GM21423 (cell line): ENCODE results near the gene PANK2.
"Not testable (repeated sequence)": the region's sequence is repeated elsewhere in the genome, so short reads cannot be mapped to it uniquely, and the experiment has no call there.

Experiments used
- ATAC-seq: cut with Tn5 transposase; IDR thresholded peaks from one replicate; pipeline ENCODE4 v1.9.1; 2021; ENCODE audit warnings: mild to moderate bottlenecking, moderate library complexity; ENCODE audit not compliant: unreplicated experiment

PANK2 gene

DNA sequence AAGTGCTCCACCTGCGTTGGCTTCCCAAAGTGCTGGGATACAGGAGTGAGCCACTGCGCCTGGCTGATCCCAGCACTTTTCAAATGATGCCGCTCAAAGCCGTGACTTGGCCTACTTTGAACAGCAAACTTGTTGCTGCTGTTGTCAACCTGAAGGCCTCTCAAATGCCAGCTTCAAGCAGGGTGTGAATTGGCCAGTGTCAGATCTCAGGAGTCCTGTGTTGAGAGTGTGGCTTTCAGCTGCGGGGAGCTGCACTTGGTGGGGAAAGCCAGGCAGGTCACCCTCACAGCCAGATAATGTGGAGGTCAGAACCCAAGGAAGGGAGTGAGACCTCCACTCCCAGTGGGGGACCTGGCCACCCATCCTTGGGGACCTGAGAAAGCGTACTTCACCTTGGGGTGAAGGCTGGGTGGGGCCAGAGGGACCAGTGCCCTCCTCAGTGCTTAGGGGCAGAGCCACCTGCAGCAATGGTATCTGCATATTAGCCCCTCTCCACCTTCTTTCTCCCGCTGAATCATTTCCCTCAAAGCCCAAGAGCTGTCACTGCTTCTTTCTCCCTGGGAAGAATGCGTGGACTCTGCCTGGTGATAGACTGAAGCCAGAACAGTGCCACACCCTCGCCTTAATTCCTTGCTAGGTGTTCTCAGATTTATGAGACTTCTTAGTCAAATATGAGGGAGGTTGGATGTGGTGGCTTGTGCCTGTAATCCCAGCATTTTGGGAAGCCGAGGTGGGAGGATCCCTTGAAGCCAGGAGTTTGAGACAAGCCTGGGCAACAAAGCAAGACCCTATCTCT lies 19.1 kb upstream of the PANK2 start:
- ATAC-seq = no peak

DNA sequence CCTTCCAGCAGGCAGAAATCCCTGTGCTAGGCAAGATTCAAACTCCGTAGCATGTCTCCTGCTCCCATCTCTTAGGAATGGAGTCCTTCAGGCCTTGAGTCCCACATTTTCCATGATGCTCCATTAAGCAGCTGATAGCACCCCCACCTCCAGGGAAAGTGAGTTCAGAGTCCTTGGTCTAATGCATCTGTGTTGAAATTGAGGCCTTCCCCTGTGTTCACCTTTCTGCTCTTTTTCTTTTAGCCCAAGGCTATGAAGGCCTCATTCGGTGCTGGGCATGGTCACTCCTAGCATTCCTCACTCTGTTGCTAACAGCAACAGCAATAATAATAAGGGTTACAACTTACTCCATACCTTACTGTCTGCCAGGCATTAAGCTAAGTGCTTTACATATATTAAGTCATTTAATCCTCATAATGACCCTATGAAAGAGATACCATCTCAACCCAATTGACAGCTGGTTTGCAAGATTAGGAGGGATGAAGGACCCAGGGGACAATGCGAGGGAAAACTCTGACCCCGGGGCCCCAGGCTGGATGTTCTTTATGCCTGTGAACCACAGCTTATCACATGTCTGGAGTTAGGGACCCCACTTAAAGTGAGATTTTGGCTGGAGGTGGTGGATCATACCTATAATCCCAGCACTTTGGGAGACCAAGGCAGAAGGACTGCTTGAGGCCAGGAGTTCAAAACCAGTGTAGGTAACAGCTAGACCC lies 17.5 kb upstream of the PANK2 start:
- no peak for ATAC-seq

DNA sequence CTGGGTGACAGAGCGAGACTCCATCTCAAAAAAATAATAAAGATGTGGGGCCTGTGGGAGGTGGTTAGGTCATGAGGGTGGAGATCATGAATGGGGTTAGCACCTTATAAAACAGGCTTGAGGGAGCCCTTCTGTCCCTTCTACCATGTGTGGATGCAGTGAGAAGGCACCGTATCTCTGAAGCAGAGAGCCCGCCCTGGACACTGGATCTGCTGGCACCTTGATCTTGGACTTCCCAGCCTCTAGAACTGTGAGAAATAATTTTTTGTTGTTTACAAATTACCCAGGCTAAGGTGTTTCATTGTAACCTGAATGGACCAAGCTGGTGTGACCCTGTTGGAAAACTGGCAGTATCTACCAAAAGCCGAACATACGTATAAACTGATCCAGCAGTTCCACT lies 15.7 kb upstream of the PANK2 start:
- ATAC-seq = no peak

DNA sequence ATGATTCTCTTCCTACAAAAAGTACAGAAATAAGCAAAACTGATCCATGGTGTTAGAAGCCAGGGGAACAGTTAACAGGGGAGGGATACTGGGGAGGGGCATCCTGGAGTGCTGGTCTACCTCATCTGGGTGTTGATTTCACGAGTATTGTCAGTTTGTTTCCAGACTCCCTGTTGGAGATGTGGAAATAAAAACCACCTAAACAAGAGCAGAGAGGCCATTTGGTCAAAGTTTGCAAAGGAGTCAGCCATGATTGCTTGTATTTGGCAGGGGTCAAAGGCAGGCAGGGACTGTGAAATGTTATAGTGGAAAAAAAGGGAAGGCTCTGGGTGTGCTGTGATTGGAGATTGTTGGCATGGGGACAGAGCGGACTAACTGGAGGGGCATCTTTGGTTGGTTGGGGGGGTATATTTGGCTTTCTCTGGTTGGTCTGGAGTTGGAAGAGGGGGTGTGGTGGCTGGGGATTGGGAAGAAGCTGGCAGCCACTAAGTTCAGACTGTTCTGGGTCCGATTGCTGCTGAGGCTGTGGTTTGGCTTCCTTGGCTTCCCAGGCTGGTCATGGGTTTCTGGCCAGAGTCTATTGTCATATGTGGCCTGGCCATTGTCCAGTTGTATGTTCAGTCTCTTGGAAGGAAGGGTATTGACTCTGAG lies 14.9 kb upstream of the PANK2 start:
- ATAC-seq = no peak

DNA sequence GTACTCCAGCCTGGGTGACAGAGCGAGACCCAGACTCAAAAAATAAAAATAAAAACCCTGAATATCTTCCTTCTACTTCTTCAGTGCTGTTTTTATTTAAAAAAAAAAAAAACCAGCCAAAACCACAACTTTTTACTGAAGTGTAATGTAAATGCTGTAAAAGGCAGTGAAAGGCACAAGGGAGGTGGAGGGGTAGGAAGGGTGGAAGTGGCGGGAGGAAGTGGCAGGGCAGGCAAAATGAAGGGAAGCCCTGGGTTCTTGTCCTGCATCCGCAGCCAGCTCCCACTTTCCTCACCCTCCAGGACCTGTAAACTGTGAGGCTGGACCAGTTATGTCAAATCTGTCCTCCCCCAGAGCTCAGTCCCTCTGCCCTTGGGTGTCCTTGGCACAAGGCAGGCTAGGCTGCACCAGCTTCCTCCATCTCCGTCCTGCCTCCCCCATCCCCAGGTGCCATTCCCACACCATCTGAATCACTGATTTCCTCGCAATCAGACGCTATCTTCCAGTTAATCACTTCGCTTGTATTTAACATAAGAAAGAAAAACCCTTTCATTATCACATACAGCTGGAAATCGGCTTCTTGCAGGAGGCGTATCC lies 13.7 kb upstream of the PANK2 start:
- ATAC-seq = no peak

DNA sequence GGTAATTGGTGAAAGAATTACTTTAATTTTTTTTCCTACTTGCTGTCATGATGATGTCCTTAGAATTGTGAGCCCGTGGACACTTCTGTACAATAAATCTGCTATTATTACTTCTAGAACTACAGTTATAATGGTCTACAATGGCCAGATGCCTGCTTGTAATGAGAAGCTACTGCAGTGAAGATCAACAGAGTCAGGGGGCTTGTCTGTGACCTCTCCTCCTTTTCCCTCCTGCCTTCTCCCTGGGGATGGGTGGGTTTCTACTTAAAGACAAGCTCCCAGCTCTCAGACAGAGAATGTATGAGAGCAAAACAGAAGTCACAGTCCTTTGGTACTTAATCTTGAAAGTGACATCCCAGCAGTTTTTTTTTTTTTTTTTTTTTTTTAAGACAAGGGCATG lies 13.2 kb upstream of the PANK2 start:
- no peak for ATAC-seq

DNA sequence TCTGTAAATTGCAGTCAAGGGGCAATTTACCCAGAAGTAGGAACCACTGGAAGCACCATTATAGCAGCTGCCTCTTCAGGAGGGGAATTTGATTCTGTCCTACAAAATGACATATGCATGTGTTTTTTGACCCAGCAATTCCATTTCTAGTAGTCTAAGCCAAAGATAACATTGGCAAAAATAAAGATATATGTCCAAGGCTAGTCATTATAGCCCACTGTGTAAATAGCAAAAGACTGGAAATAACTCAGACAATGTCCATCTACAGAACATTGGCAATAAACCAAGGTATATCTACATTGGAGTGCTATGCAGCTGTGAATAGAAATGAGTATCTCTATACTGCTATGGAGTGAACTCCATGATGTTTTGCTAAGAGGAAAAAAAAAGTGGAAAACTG lies 12.5 kb upstream of the PANK2 start:
- no peak for ATAC-seq

DNA sequence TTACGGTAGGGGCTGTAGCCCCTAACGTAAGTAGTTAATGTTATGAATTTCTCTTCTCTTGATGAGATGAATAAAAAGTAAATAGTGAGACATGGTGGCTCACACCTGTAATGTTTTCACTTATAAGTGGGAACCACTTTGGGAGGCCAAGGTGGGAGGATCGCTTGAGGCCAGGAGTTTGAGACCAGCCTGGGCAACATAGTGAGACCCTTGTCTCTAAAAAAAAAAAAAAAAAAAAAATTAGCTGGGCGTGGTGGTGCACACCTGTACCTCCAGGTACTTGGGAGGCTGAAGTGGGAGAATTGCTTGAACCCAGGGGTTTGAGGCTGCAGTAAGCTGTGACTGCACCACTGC lies 10.3 kb upstream of the PANK2 start:
- not testable (repeated sequence) for ATAC-seq

DNA sequence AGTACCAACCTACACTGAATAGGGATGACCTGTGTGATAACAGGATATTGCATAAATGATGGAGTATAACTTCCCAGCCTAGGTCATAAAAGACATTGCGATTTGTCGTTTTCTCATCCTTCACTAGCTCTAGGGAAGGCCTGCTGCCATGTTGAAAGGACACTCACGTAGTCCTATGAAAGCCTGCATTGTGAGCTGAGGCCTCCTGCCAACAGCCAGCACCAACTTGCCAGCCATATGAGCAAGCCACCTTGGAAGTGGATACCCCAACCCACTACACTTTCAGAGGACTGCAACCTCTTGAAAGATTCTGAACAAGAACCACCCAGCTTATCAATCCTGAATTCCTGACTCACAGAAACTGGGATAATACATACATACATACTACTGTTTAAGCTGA lies 3.5 kb upstream of the PANK2 start:
- ATAC-seq = no peak

DNA sequence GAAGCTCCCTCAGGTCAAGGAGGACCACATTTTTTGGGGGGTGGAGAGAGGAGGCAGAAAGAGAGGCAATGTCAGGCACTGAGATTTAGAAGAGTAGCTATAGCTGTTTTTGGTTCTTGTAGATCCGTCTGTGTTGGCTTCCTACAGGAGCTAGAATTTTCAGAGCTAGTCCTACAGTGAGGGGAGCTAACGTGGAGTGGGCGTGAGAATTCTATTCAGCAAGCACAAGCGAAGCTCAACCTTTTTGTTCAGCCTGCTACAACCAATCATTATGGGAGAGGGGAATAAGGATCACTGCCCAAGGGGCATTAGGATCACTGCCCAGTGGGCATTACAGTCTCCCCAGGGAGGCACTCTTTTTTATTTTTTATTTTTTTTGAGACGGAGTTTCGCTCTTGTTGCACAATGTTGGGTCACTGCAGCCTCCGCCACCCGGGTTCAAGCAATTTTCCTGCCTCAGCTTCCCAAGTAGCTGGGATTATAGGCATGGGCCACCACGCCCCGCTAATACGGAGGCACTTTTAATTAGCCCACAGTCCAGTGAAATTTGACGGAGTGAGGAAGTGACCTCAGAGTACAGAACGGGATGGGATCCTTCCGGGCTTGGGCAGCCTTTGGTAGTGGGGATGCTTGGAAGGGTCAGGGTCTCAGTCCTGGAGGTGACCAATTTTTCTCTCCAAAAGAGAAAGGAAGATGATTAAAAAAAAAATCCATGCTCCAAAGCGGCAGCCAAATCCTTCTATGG lies 1.1 kb upstream of the PANK2 start:
- ATAC-seq = no peak

DNA sequence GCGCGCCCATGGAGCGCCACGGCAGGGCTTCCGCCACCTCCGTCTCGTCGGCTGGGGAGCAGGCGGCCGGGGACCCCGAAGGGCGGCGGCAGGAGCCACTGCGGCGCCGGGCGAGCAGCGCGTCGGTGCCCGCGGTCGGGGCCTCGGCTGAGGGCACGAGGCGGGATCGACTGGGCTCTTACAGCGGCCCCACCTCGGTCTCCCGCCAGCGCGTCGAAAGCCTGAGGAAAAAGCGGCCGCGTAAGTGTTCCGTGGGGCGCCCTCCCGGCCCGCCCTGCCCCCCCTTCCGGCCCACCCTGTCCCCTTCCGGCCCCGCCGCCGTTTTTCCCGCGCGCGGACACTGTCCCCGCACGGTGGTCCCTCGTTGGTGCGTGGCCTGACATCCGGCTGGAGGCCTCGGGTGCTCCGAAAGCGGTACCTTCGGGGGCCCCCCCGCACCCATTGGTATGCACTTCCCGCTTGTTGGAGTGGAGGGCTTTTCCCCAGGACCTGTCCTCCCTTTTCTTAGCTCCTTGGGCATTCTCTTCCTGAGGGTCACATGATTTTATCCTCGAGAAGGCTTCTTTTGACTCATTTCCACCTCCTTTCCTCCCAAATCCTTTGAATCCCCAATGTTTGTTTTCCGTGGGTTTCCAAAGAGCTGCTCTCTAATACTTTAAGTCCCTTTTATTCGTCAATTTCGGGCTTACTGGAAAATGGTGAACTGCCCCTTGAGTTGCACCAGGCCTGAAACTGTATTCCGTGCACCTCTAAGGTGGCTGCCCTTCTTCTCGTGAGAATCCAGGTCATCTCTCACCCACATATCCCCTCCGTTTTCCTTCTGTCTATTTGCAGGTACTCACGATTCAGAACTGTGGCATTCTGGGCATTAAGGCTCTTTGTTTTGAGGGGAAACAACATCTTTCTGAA lies 556 bp downstream of the PANK2 start:
- peak; percentile 21 for ATAC-seq

DNA sequence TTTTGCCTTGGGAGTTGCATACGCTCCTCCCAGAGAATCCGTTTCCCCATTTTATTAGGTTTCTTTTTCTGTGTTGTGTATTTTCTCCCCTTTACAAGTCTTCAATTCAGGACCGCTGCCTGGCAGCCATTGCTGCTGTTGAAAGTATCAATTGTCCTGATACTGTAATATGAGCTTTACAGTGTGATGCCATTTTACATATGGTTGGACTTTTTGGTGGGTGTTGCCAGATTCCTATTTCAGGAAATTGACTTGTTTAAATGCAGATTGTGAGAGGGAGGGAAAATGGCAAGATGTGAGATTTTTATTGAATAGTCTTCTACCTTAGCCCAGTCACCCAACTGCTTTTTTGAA lies 1.2 kb downstream of the PANK2 start:
- no peak for ATAC-seq

DNA sequence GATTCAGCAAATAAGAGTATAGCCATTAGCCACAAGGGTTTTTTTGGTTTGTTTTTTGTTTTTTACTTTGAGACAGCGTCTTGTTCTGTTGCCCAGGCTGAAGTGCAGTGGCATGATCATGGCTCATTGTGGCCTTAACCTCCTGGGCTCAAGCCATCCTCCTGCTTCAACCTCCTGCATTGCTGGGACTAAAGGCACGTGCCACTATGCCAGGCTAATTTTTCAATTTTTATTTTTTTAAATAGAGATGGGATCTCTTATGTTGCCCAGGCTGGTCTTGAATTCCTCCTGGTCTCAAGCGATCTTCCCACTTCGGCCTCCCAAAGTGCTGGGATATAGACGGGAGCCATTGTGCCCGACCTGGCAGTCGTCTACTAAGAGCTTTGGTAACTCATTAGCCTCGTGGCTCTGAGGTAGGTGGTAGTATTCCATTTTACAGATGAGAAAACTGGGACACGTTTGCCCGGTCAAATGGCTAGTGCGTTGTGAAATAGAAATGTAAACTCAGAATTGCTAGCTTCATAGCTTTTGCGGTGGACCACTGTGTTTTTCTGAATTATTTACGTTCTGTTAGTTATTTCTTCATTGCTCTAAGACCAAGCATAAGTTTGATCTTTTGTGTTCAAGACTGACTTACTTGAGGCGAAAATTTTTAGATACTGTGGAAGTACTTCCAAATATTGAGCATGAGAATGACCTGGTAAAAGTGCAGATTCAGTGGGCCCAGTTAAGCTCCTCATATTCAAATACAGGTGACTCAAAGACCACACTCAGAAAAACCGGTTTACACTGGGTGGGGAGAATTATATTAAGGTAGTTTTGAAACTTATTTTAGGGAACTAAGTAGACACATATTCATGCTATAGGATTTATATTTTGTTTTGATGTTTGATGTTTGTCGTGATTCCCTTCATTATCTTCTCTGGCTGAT lies 2.1 kb downstream of the PANK2 start:
- no peak for ATAC-seq

DNA sequence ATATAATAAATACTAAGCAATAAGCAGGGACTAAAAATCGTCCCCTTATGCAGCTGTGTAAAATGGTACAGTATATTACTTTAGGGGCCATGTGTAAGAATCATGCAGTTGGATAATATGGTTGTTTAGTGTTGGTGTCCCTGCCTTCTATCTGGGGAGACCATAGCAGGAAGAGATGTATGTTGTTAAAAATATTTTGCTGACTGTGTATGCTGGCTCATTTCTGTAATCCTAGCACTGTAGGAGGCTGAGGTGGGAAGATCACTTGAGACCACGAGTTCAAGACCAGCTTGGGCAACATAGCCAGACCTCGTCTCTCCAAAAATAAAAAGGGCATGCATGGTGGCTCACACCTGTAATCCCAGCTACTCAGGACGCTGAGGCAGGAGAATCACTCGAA lies 5.6 kb downstream of the PANK2 start:
- no peak for ATAC-seq

DNA sequence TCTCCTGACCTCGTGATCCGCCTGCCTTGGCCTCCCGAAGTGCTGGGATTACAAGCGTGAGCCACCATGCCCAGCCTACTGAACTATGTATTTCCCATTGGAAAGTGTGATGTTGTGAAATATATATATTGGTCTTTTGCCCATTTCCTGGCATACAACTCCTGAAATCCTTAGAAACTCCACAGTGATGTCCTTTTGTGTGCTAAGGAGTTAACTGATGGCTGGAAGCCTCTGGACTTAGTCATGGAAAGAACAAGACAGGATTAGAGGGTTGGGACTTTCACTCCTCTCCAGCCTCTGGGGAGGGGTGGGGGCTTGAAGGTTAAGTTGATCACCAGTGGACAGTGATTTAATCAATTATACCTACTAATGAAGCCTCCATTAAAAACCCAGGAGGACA lies 7.1 kb downstream of the PANK2 start:
- ATAC-seq = no peak

DNA sequence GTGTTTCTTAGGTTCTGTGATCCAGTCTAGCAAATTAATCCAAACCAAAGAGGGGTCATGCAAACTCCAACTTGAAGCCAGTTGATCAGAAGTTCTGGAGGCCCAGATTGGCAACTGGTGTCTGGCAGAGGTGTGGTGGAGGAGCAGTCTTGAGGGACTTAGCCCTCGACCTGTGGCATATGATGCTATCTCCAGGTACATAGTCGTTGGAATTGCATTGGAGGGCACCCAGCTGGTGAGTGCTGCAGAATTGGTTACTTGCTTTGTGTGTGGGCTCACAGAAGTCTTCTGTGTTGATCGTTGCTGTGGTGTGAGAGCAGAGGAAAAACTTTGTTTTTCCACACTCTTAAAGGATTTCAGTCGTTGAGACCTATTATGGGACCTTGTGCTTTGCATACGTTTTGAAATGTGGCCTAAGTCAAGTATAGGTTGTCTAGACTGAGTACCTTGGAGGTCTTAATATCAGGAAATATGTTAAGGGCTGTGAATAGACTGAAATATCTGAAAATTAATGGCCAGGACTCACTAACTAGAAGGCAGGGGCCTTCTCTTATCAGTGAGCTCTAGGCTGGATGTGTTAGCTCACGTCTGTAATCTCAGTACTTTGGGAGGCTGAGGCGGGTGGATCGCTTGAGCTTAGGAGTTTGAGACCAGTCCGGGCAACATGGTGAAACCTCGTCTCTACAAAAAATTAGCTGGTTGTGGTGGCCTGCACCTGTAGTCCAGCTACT lies 7.8 kb downstream of the PANK2 start:
- no peak for ATAC-seq

DNA sequence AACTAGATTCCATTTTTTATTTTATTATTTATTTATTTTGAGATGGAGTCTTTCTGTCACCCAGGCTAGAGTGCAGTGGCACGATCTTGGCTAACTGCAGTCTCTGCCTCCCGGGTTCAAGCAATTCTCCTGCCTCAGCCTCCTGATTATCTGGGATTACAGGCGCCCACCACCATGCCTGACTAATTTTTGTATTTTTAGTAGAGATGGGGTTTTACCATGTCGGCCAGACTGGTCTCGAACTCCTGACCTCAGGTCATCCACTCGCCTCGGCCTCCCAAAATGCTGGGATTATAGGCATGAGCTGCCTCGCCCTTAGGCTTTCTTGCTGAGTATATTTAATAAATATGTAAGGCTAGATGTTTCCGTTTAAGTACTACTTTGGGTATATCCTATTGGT lies 9.0 kb downstream of the PANK2 start:
- not testable (repeated sequence) for ATAC-seq

DNA sequence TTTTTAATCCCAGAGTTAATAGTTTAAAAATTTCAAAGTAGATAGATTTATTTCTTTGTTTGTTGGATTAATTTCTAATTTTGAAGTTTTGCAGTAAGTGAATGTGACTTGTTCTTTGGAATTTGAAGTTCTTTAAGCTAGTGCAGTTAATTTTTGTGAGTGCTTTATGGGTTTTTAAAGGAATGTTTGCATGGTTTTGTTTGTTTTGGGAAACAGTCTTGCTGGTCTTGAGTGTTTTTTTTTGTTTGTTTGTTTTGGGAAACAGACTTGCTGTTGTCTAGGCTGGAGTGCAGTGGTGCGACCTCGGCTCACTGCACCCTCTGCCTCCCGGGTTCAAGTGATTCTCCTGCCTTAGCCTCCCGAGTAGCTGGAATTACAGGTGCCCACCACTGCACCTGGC lies 9.5 kb downstream of the PANK2 start:
- ATAC-seq = no peak
